GM23338 (cell line): ENCODE data around the gene SYPL1. TPM values are rescaled to one million over a fixed set of nuclear protein-coding genes. Genes with fewer than 3 reads are reported as not detected.
A peak's percentile ranks its signal among the peaks of the same experiment; 100 is the strongest.

Experiments
- ATAC-seq: fragments of 200-7000 bp; cut with Tn5 transposase; 3 replicates; pipeline ENCODE4 v1.9.1; 2020
- DNase-seq: peaks from one replicate; pipeline ENCODE4 v3.0.0-alpha.2; 2015; ENCODE audit warnings: low spot score
- H2AFZ ChIP-seq: fragments of 200-600 bp; sonication (generic); 2 replicates; pipeline ENCODE4 v1.8.0; 2016; ENCODE audit warnings: antibody characterized with exemption, mild to moderate bottlenecking, moderate library complexity
- H3F3A ChIP-seq: fragments of 200-600 bp; sonication (generic); replicated peaks from 2 replicates; pipeline ENCODE4 v1.8.0; 2017; ENCODE audit warnings: antibody characterized with exemption, mixed run types, low read depth
- H3K27ac ChIP-seq: fragments of 200-600 bp; sonication (generic); 2 replicates; pipeline ENCODE4 v1.6.1; 2016; ENCODE audit warnings: low read depth
- H3K27me3 ChIP-seq: fragments of 200-600 bp; sonication (generic); 2 replicates; pipeline ENCODE4 v1.8.0; 2016; ENCODE audit warnings: mild to moderate bottlenecking, mixed run types, moderate library complexity; ENCODE audit not compliant: insufficient read depth
- H3K36me3 ChIP-seq: fragments of 200-600 bp; sonication (generic); 2 replicates; pipeline ENCODE4 v1.8.0; 2016; ENCODE audit warnings: mild to moderate bottlenecking; ENCODE audit not compliant: insufficient read depth
- H3K4me1 ChIP-seq: fragments of 200-600 bp; sonication (generic); 2 replicates; pipeline ENCODE4 v1.8.0; 2016; ENCODE audit warnings: mild to moderate bottlenecking, moderate library complexity; ENCODE audit not compliant: insufficient read depth
- H3K4me2 ChIP-seq: fragments of 200-600 bp; sonication (generic); 2 replicates; pipeline ENCODE4 v1.7.1; 2017; ENCODE audit warnings: mixed run types
- H3K4me3 ChIP-seq: fragments of 200-600 bp; sonication (generic); 2 replicates; pipeline ENCODE4 v1.6.1; 2016; ENCODE audit warnings: mixed run types
- H3K79me2 ChIP-seq: fragments of 200-600 bp; sonication (generic); replicated peaks from 2 replicates; pipeline ENCODE4 v1.8.0; 2017; ENCODE audit warnings: mild to moderate bottlenecking; ENCODE audit not compliant: insufficient read depth
- H3K9me2 ChIP-seq: fragments of 200-600 bp; sonication (generic); 2 replicates; pipeline ENCODE4 v1.8.0; 2017; ENCODE audit not compliant: insufficient read depth
- H4K20me1 ChIP-seq: fragments of 200-600 bp; sonication (generic); replicated peaks from 2 replicates; pipeline ENCODE4 v1.8.0; 2017; ENCODE audit warnings: mild to moderate bottlenecking; ENCODE audit not compliant: insufficient read depth
- H3K27ac Mint-ChIP-seq: 2 replicates; pipeline ENCODE4 v1.8.0; 2020; ENCODE audit warnings: inconsistent platforms, mild to moderate bottlenecking, moderate library complexity, mixed read lengths
- H3K27me3 Mint-ChIP-seq: 3 replicates; pipeline ENCODE4 v1.8.0; 2022; ENCODE audit warnings: low read depth, mild to moderate bottlenecking, moderate library complexity, mixed read lengths, inconsistent platforms; ENCODE audit not compliant: insufficient read depth, poor library complexity
- H3K36me3 Mint-ChIP-seq: 3 replicates; pipeline ENCODE4 v1.8.0; 2021; ENCODE audit warnings: low read depth, mild to moderate bottlenecking, inconsistent platforms, moderate library complexity, mixed read lengths
- H3K4me1 Mint-ChIP-seq: 3 replicates; pipeline ENCODE4 v1.8.0; 2020; ENCODE audit warnings: mild to moderate bottlenecking, inconsistent platforms, mixed read lengths
- H3K4me3 Mint-ChIP-seq: 3 replicates; pipeline ENCODE4 v1.8.0; 2021; ENCODE audit warnings: moderate library complexity, mild to moderate bottlenecking, inconsistent platforms, mixed read lengths
- H3K9me3 Mint-ChIP-seq: 3 replicates; pipeline ENCODE4 v1.8.0; 2020; ENCODE audit warnings: moderate library complexity, mild to moderate bottlenecking, inconsistent platforms, mixed read lengths
- CREB1 ChIP-seq: fragments of 250-450 bp; sonication (Bioruptor Pico); IDR thresholded peaks from 2 replicates; pipeline ENCODE4 v1.5.0; 2020; ENCODE audit warnings: low read depth, mild to moderate bottlenecking, moderate library complexity
- ETS1 ChIP-seq: IDR thresholded peaks from 2 replicates; pipeline ENCODE4 v1.6.1; 2016; ENCODE audit warnings: antibody characterized with exemption
- EZH2 ChIP-seq: fragments of 200-600 bp; sonication (generic); IDR thresholded peaks from one replicate; pipeline ENCODE4 v1.8.0; 2017; ENCODE audit warnings: antibody characterized with exemption, mild to moderate bottlenecking, low read depth; ENCODE audit not compliant: unreplicated experiment
- EZH2phosphoT487 ChIP-seq: fragments of 200-600 bp; sonication (generic); IDR thresholded peaks from one replicate; pipeline ENCODE4 v1.8.1; 2018; ENCODE audit warnings: antibody characterized with exemption; ENCODE audit not compliant: unreplicated experiment
- JUNB ChIP-seq: IDR thresholded peaks from one replicate; pipeline ENCODE4 v1.6.1; 2016; ENCODE audit warnings: antibody characterized with exemption; ENCODE audit not compliant: unreplicated experiment
- NANOG ChIP-seq: IDR thresholded peaks from 2 replicates; pipeline ENCODE4 v1.6.1; 2016; ENCODE audit warnings: antibody characterized with exemption, borderline replicate concordance
- POLR2AphosphoS5 ChIP-seq: IDR thresholded peaks from 2 replicates; pipeline ENCODE4 v1.6.1; 2016; ENCODE audit warnings: antibody characterized with exemption, low read depth
- STAT1 ChIP-seq: IDR thresholded peaks from one replicate; pipeline ENCODE4 v1.6.1; 2016; ENCODE audit warnings: antibody characterized with exemption; ENCODE audit not compliant: unreplicated experiment
- ZNF114 ChIP-seq: fragments of 250-450 bp; sonication (Bioruptor Pico); IDR thresholded peaks from 2 replicates; pipeline ENCODE4 v1.5.0; 2020; ENCODE audit warnings: mild to moderate bottlenecking, moderate library complexity
- ZNF331 ChIP-seq: fragments of 250-450 bp; sonication (Bioruptor Pico); IDR thresholded peaks from 2 replicates; pipeline ENCODE4 v1.5.0; 2020; ENCODE audit warnings: low read depth, mild to moderate bottlenecking, moderate library complexity
- polyA plus RNA-seq: library from polyadenylated mRNA; unstranded; fragments of >200 nt; fragmentation: Nextera tagmentation; extraction: Ambion mirVana; gene quantifications from 2 replicates; pipeline ENCODE4 v1.2.1, GENCODE V29; 2016
- total RNA-seq: library from RNA; depleted of rRNA; stranded (reverse); fragments of >200 nt; shearing (Covaris generic); gene quantifications from 2 replicates; pipeline ENCODE4 v1.2.3, GENCODE V29; 2014
- TF ChIP-seq, protein P1 (sequence below), 2 experiments: fragments of 200-600 bp in 1 of 2; sonication (generic) in 1 of 2; conservative IDR thresholded peaks; 2 replicates each; pipeline versions ENCODE4 v1.5.1 to v1.6.1; 2016 to 2017; ENCODE audit warnings: antibody characterized with exemption in 2 of 2, low read depth in 2 of 2, mild to moderate bottlenecking in 2 of 2, moderate library complexity in 1 of 2
- TF ChIP-seq, protein P2 (sequence below): IDR thresholded peaks from one replicate; pipeline ENCODE4 v1.6.1; 2018; ENCODE audit warnings: antibody characterized with exemption; ENCODE audit not compliant: unreplicated experiment
- TF ChIP-seq, protein P3 (sequence below): fragments of 250-450 bp; sonication (Bioruptor Pico); IDR thresholded peaks from 2 replicates; pipeline ENCODE4 v1.5.0; 2020; ENCODE audit warnings: mild to moderate bottlenecking, moderate library complexity

SYPL1 gene
- total and polyA plus RNA-seq, 2 experiments from 2014 or later = 39.3 to 52.7 TPM

- Histone ChIP-seq H3K27ac (peak overlapping the region; percentile 12; the same call in 1 of the 2 replicates), H3K79me2 (no peaks in the 10 kb centered on the region), H3K9me2 (no peaks in the 10 kb centered on the region), H3F3A (no peaks in the 10 kb centered on the region), H3K4me1 (peaks cover 26% of the 10 kb centered on the region), H3K4me3 (peak overlapping the region; percentile 19; the same call in 1 of the 2 replicates), H4K20me1 (no peaks in the 10 kb centered on the region), H3K4me2 (peak overlapping the region; percentile 66), H3K27me3 (no peaks in the 10 kb centered on the region), H2AFZ (peak overlapping the region; percentile 12), H3K36me3 (no peaks in the 10 kb centered on the region)
- Mint-ChIP-seq H3K4me1 (peaks cover 25% of the 10 kb centered on the region), H3K27me3 (no peaks in the 10 kb centered on the region), H3K9me3 (no peaks in the 10 kb centered on the region), H3K27ac (peak overlapping the region; percentile 84), H3K4me3 (0 out of 3 replicates have a peak overlapping the region, but pooled peaks have one; percentile 11), H3K36me3 (no peaks in the 10 kb centered on the region)
- TF ChIP-seq EZH2 (no peak), EZH2phosphoT487 (no peak), ZNF331 (CRISPR knock-in tag) (no peak), JUNB (no peak), STAT1 (no peak), ETS1 (no peak), ZNF114 (no peak), POLR2AphosphoS5 (no peak), CREB1 (no peak), NANOG (no peak)
- TF ChIP-seq, protein P1, sequence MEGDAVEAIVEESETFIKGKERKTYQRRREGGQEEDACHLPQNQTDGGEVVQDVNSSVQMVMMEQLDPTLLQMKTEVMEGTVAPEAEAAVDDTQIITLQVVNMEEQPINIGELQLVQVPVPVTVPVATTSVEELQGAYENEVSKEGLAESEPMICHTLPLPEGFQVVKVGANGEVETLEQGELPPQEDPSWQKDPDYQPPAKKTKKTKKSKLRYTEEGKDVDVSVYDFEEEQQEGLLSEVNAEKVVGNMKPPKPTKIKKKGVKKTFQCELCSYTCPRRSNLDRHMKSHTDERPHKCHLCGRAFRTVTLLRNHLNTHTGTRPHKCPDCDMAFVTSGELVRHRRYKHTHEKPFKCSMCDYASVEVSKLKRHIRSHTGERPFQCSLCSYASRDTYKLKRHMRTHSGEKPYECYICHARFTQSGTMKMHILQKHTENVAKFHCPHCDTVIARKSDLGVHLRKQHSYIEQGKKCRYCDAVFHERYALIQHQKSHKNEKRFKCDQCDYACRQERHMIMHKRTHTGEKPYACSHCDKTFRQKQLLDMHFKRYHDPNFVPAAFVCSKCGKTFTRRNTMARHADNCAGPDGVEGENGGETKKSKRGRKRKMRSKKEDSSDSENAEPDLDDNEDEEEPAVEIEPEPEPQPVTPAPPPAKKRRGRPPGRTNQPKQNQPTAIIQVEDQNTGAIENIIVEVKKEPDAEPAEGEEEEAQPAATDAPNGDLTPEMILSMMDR (conservative IDR thresholded peaks at IDR 0.05; ENCODE audit: low read depth in 2 of 2) = no peak
- TF ChIP-seq, protein P2, sequence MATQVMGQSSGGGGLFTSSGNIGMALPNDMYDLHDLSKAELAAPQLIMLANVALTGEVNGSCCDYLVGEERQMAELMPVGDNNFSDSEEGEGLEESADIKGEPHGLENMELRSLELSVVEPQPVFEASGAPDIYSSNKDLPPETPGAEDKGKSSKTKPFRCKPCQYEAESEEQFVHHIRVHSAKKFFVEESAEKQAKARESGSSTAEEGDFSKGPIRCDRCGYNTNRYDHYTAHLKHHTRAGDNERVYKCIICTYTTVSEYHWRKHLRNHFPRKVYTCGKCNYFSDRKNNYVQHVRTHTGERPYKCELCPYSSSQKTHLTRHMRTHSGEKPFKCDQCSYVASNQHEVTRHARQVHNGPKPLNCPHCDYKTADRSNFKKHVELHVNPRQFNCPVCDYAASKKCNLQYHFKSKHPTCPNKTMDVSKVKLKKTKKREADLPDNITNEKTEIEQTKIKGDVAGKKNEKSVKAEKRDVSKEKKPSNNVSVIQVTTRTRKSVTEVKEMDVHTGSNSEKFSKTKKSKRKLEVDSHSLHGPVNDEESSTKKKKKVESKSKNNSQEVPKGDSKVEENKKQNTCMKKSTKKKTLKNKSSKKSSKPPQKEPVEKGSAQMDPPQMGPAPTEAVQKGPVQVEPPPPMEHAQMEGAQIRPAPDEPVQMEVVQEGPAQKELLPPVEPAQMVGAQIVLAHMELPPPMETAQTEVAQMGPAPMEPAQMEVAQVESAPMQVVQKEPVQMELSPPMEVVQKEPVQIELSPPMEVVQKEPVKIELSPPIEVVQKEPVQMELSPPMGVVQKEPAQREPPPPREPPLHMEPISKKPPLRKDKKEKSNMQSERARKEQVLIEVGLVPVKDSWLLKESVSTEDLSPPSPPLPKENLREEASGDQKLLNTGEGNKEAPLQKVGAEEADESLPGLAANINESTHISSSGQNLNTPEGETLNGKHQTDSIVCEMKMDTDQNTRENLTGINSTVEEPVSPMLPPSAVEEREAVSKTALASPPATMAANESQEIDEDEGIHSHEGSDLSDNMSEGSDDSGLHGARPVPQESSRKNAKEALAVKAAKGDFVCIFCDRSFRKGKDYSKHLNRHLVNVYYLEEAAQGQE = no peak
- TF ChIP-seq, protein P3, sequence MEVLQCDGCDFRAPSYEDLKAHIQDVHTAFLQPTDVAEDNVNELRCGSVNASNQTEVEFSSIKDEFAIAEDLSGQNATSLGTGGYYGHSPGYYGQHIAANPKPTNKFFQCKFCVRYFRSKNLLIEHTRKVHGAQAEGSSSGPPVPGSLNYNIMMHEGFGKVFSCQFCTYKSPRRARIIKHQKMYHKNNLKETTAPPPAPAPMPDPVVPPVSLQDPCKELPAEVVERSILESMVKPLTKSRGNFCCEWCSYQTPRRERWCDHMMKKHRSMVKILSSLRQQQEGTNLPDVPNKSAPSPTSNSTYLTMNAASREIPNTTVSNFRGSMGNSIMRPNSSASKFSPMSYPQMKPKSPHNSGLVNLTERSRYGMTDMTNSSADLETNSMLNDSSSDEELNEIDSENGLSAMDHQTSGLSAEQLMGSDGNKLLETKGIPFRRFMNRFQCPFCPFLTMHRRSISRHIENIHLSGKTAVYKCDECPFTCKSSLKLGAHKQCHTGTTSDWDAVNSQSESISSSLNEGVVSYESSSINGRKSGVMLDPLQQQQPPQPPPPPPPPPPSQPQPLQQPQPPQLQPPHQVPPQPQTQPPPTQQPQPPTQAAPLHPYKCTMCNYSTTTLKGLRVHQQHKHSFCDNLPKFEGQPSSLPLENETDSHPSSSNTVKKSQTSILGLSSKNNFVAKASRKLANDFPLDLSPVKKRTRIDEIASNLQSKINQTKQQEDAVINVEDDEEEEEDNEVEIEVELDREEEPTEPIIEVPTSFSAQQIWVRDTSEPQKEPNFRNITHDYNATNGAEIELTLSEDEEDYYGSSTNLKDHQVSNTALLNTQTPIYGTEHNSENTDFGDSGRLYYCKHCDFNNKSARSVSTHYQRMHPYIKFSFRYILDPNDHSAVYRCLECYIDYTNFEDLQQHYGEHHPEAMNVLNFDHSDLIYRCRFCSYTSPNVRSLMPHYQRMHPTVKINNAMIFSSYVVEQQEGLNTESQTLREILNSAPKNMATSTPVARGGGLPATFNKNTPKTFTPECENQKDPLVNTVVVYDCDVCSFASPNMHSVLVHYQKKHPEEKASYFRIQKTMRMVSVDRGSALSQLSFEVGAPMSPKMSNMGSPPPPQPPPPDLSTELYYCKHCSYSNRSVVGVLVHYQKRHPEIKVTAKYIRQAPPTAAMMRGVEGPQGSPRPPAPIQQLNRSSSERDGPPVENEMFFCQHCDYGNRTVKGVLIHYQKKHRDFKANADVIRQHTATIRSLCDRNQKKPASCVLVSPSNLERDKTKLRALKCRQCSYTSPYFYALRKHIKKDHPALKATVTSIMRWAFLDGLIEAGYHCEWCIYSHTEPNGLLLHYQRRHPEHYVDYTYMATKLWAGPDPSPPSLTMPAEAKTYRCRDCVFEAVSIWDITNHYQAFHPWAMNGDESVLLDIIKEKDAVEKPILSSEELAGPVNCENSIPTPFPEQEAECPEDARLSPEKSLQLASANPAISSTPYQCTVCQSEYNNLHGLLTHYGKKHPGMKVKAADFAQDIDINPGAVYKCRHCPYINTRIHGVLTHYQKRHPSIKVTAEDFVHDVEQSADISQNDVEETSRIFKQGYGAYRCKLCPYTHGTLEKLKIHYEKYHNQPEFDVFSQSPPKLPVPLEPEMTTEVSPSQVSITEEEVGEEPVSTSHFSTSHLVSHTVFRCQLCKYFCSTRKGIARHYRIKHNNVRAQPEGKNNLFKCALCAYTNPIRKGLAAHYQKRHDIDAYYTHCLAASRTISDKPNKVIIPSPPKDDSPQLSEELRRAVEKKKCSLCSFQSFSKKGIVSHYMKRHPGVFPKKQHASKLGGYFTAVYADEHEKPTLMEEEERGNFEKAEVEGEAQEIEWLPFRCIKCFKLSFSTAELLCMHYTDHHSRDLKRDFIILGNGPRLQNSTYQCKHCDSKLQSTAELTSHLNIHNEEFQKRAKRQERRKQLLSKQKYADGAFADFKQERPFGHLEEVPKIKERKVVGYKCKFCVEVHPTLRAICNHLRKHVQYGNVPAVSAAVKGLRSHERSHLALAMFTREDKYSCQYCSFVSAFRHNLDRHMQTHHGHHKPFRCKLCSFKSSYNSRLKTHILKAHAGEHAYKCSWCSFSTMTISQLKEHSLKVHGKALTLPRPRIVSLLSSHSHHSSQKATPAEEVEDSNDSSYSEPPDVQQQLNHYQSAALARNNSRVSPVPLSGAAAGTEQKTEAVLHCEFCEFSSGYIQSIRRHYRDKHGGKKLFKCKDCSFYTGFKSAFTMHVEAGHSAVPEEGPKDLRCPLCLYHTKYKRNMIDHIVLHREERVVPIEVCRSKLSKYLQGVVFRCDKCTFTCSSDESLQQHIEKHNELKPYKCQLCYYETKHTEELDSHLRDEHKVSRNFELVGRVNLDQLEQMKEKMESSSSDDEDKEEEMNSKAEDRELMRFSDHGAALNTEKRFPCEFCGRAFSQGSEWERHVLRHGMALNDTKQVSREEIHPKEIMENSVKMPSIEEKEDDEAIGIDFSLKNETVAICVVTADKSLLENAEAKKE (CRISPR knock-in tag) = no peak
- ATAC-seq (peak; percentile 60), DNase-seq (no peak)
Observed at GRCh38 chr7:106119719-106120118, 7.6 kb upstream of the SYPL1 start.
